Esophagus squamous epithelium (tissue), 5 donors: ENCODE measurements around the gene DCUN1D3. TPM values are rescaled to one million over a fixed set of nuclear protein-coding genes. Genes with fewer than 3 reads are reported as not detected.

Experiments
- DNase-seq: peaks from one replicate; lab custom pipeline; 2025; lab: John Stamatoyannopoulos, UW
- H3K27ac ChIP-seq, 4 donors: fragments of 200-600 bp; sonication (generic); one replicate each; pipeline ENCODE4 v1.5.1; 2016 to 2019; ENCODE audit warnings: mild to moderate bottlenecking in 1 of 4
- H3K27me3 ChIP-seq, 4 donors: fragments of 200-600 bp; sonication (generic); 1 replicate in 3 of 4; 2 replicates in 1 of 4; pipeline versions ENCODE4 v1.5.1 to v1.6.0; 2017 to 2021; ENCODE audit warnings: antibody characterized with exemption in 1 of 4
- H3K36me3 ChIP-seq, 3 donors: fragments of 200-600 bp; sonication (generic); one replicate each; pipeline ENCODE4 v1.5.1; 2016 to 2019
- H3K4me1 ChIP-seq, 3 donors: fragments of 200-600 bp; sonication (generic); one replicate each; pipeline ENCODE4 v1.5.1; 2017 to 2019
- H3K4me3 ChIP-seq, 4 donors: fragments of 200-600 bp; sonication (generic); 1 replicate in 3 of 4; 2 replicates in 1 of 4; pipeline ENCODE4 v1.5.1; 2016 to 2019; ENCODE audit warnings: mild to moderate bottlenecking in 2 of 4, moderate library complexity in 1 of 4
- H3K9me3 ChIP-seq, 3 donors: fragments of 200-600 bp; sonication (generic); one replicate each; pipeline ENCODE4 v1.5.1; 2016 to 2019
- CTCF ChIP-seq, 6 experiments: fragments of 450-650 bp in 4 of 6; fragments of 200-600 bp in 2 of 6; sonication (generic) in 2 of 6; IDR thresholded peaks; one replicate each; pipeline ENCODE4 v1.5.1; 2016 to 2019; ENCODE audit warnings: antibody characterized with exemption in 6 of 6, mild to moderate bottlenecking in 4 of 6, moderate library complexity in 4 of 6
- POLR2A ChIP-seq, 4 donors: fragments of 450-650 bp; IDR thresholded peaks; one replicate each; pipeline ENCODE4 v1.6.1; 2017; ENCODE audit warnings: antibody characterized with exemption in 4 of 4, mild to moderate bottlenecking in 4 of 4, moderate library complexity in 3 of 4
- whole genome bisulfite sequencing, 2 donors: methylation state at CpG; one replicate each; pipeline ENCODE4 v1.1.5; 2018; 5-methylcytosine and 5-hydroxymethylcytosine counted together
- intact Hi-C: fragments of 100-400 bp; cut with DNase I; formaldehyde crosslinking; loops from one replicate; pipeline ENCODE4 v1.15.0; 2022
- total RNA-seq, 4 donors: library from RNA; depleted of rRNA; stranded (reverse); fragments of >200 nt; gene quantifications; one replicate each; pipeline ENCODE4 v1.1.0, GENCODE V29; 2016
- donor health status: DM: yes; HTN: yes; CAD: no.

The DCUN1D3 gene
- total RNA-seq, 4 donors from 2014 or later: 14.5 to 37.2 (median 19.4) TPM

DNA sequence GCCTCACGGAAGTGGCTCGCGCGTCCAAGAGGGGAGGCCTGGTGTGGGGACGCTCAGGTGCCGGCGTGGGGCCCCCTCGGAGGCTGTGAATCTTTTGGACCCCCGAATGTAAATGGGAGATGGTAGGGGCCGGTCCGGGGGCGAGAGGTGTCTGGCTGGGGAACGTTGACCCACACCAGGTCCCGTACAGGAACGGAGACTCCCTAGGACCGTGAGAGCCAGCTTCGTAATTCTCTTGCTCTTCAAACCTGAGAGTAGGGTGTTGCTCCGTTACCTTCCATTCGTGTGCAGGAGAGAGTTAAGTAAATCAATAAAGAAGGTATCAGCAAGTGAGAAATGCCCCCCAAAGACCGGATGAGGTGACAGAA lies 894 bp upstream of the DCUN1D3 start:
- intact Hi-C loops: no loop called here
- H3K27ac ChIP-seq: peak overlapping the region; percentile 95 to 99 (median 97)
- no peaks in the 10 kb centered on the region for H3K27me3 ChIP-seq
- no peaks in the 10 kb centered on the region for H3K9me3 ChIP-seq
- no peak for TF ChIP-seq CTCF (IDR thresholded peaks at IDR 0.05)
- no peak for TF ChIP-seq POLR2A (IDR thresholded peaks at IDR 0.05)
- H3K4me1 ChIP-seq: peaks cover 39 to 87% (median 59%) of the 10 kb centered on the region in 3 donors
- WGBS, 2 donors: 0 to 3% methylated on average over 4 to 6 of the region's 20 CpGs
- DNase-seq: no peak
- peak overlapping the region; percentile 73 to 91 (median 78) for H3K4me3 ChIP-seq
- peaks cover 0 to 4% (median 0%) of the 10 kb centered on the region in 3 donors for H3K36me3 ChIP-seq

GRCh38 chr16:20899477-20900298 lies 470 bp downstream of the DCUN1D3 start:
- Histone ChIP-seq H3K27me3 (no peaks in the 10 kb centered on the region), H3K4me1 (peaks cover 27 to 74% (median 47%) of the 10 kb centered on the region in 3 donors), H3K27ac (peak overlapping the region; percentile 95 to 99 (median 97)), H3K4me3 (peak overlapping the region; percentile 73 to 91 (median 78)), H3K36me3 (peaks cover 0 to 18% (median 0%) of the 10 kb centered on the region in 3 donors), H3K9me3 (no peaks in the 10 kb centered on the region)
- intact Hi-C loops: no loop called here
- TF ChIP-seq POLR2A (IDR thresholded peaks at IDR 0.05): no peak
- TF ChIP-seq CTCF (IDR thresholded peaks at IDR 0.05): no peak
- no peak for DNase-seq
- WGBS, 2 donors: 1% methylated on average over 14 to 20 of the region's 23 CpGs

DNA sequence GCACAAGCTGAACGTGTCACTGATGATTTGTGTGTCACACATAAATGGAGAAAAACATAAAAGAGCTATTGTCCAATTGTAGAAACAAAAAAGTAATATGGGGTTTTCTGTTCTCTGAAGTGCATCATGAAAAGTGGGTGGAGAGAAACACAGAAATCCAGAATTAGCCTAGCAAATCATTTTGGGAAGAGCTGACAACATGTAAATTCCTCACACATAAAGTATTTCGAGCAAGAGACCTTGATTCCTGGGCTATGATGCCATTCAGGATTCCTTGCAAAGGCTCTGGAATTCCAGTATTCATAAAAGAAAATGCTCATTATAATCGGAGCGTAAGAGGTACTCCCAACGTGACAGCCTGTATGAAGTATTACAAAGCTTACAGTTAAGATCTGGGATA lies 1.1 kb downstream of the DCUN1D3 start:
- DNase-seq: no peak
- intact Hi-C loops: no loop called here
- 11 to 17% methylated on average over 5 of the region's 5 CpGs for WGBS, 2 donors
- Histone ChIP-seq H3K27me3 (no peaks in the 10 kb centered on the region), H3K4me3 (peak overlapping the region; percentile 73 to 91 (median 78)), H3K4me1 (peaks cover 22 to 68% (median 42%) of the 10 kb centered on the region in 3 donors), H3K36me3 (peaks cover 0 to 24% (median 0%) of the 10 kb centered on the region in 3 donors), H3K9me3 (no peaks in the 10 kb centered on the region), H3K27ac (peak overlapping the region; percentile 95 to 99 (median 97))
- TF ChIP-seq POLR2A (IDR thresholded peaks at IDR 0.05): no peak
- no peak for TF ChIP-seq CTCF (IDR thresholded peaks at IDR 0.05)

DNA sequence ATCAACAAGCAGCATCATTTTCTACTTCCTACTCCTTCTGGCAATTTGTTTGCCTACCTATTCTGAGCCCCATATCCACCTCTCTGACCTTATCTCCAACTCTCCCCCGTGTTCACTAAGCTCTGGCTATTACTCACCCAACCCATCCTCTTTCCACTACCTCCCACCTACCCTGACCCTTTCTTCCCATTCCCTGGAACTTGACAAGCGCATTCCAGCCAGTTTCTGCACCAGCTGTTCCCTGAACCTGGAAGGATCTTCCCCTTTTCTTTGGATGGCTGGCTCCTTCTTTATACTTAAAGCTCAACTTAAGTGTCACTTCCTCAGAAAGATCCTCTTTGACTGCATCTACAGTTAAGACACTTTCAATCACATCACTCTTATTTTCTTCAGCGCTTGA lies 2.2 kb downstream of the DCUN1D3 start:
- H3K27me3 ChIP-seq: no peaks in the 10 kb centered on the region
- peaks cover 18 to 56% (median 32%) of the 10 kb centered on the region in 3 donors for H3K4me1 ChIP-seq
- H3K9me3 ChIP-seq: no peaks in the 10 kb centered on the region
- intact Hi-C loops: no loop called here
- no peak for DNase-seq
- TF ChIP-seq POLR2A (IDR thresholded peaks at IDR 0.05) (no peak), CTCF (IDR thresholded peaks at IDR 0.05) (no peak)
- peaks cover 0 to 35% (median 0%) of the 10 kb centered on the region in 3 donors for H3K36me3 ChIP-seq
- H3K4me3 ChIP-seq: peak overlapping the region in 1 of 4 donors; percentile 73
- WGBS, 2 donors: 68 to 70% methylated on average over 3 of the region's 3 CpGs
- peak overlapping the region in 3 of 4 donors; percentile 40 to 99 (median 98) for H3K27ac ChIP-seq

- no peaks in the 10 kb centered on the region for H3K9me3 ChIP-seq
- intact Hi-C loops: no loop called here
- peaks cover 18 to 51% (median 28%) of the 10 kb centered on the region in 3 donors for H3K4me1 ChIP-seq
- no peak overlapping the region for H3K4me3 ChIP-seq
- no peak for DNase-seq
- peak overlapping the region in 3 of 4 donors; percentile 40 to 99 (median 98) for H3K27ac ChIP-seq
- WGBS, 2 donors: 65 to 70% methylated on average over 4 of the region's 4 CpGs
- peaks cover 0 to 41% (median 0%) of the 10 kb centered on the region in 3 donors for H3K36me3 ChIP-seq
- TF ChIP-seq CTCF (IDR thresholded peaks at IDR 0.05) (no peak), POLR2A (IDR thresholded peaks at IDR 0.05) (no peak)
- H3K27me3 ChIP-seq: no peaks in the 10 kb centered on the region
These were observed 2.8 kb downstream of the DCUN1D3 start for GRCh38 chr16:20897253-20897897.
